Small intestine (tissue), 7 donors: ENCODE data around the gene OR10K2. TPM values are rescaled to one million over a fixed set of nuclear protein-coding genes. Genes with fewer than 3 reads are reported as not detected.
"Not testable (repeated sequence)": the region's sequence is repeated elsewhere in the genome, so short reads cannot be mapped to it uniquely, and the experiment has no call there.

ENCODE experiments used
- DNase-seq, 2 donors: peaks; one replicate each; pipeline versions ENCODE4 v3.0.0 to v3.0.0-alpha.2; 2013
- FAIRE-seq: peaks from 2 replicates; lab custom pipeline; 2012; peaks lifted over from hg19 to GRCh38; lab: Jason Lieb, UNC
- H3K27ac ChIP-seq, 3 donors: one replicate each; pipeline ENCODE4 v1.5.1; 2013; ENCODE audit warnings: low read length in 2 of 3, mild to moderate bottlenecking in 2 of 3, control low read depth in 1 of 3, inconsistent platforms in 1 of 3, low read depth in 1 of 3, moderate library complexity in 1 of 3
- H3K27me3 ChIP-seq, 3 donors: one replicate each; pipeline ENCODE4 v1.6.1; 2013; ENCODE audit warnings: low read length in 3 of 3, inconsistent platforms in 1 of 3; ENCODE audit not compliant: control insufficient read depth in 3 of 3, insufficient read depth in 3 of 3
- H3K36me3 ChIP-seq, 3 donors: one replicate each; pipeline ENCODE4 v1.6.1; 2013; ENCODE audit warnings: low read length in 3 of 3, inconsistent platforms in 1 of 3, low read depth in 1 of 3, mild to moderate bottlenecking in 1 of 3, moderate library complexity in 1 of 3; ENCODE audit not compliant: control insufficient read depth in 3 of 3, insufficient read depth in 2 of 3
- H3K4me1 ChIP-seq, 3 donors: one replicate each; pipeline ENCODE4 v1.6.1; 2013; ENCODE audit warnings: low read length in 2 of 3, inconsistent platforms in 1 of 3, low read depth in 1 of 3, mild to moderate bottlenecking in 1 of 3, moderate library complexity in 1 of 3; ENCODE audit not compliant: control insufficient read depth in 3 of 3, insufficient read depth in 2 of 3
- H3K4me3 ChIP-seq, 3 donors: one replicate each; pipeline ENCODE4 v1.5.1; 2013; ENCODE audit warnings: low read length in 3 of 3, control low read depth in 1 of 3, inconsistent platforms in 1 of 3, low read depth in 1 of 3, mild to moderate bottlenecking in 1 of 3, moderate library complexity in 1 of 3
- H3K9me3 ChIP-seq, 2 donors: one replicate each; pipeline ENCODE4 v1.6.1; 2013; ENCODE audit warnings: low read depth in 1 of 2, low read length in 1 of 2; ENCODE audit not compliant: control insufficient read depth in 2 of 2, insufficient read depth in 1 of 2
- WGBS, 3 donors: extraction: QIAGEN DNeasy Blood & Tissue Kit; methylation state at CpG; one replicate each; pipeline ENCODE4 v1.1.7; 2013; 5-methylcytosine and 5-hydroxymethylcytosine counted together
- polyA plus RNA-seq, 4 donors: library from polyadenylated mRNA; stranded (reverse) in 3 of 4; unstranded in 1 of 4; fragments of 200-250 nt in 3 of 4; fragments of 120-200 nt in 1 of 4; gene quantifications; one replicate each; pipeline versions ENCODE4 v1.2.1 to v1.2.3, GENCODE V29; 2013
- donor health status: healthy with polysubstance abuse.
- donor health status: control.
- donor health status: control.
- donor health status: Bipolar disorder and iron deficiency.
- donor health status: healthy.

OR10K2 gene
- polyA plus RNA-seq, 4 donors, result not detected

DNA sequence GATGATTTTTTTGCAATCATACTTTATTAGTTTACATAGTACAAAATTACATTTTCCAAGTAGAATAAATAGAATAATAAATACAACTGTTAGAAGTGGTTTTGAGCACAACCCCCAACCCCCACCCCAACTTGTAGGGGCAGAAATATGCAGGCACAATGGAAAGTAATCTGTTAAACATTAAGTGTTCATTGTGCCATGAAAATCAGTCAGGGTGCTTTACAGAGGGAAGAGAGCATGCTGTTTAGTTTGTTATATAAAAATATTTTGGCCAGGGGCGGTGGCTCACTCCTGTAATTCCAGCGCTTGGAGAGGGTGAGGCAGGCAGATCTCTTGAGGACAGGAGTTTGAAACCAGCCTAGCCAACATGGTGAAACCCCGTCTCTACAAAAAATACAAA lies 29.4 kb downstream of the OR10K2 start:
- WGBS, 3 donors, result 92% methylated on average over 3 of the region's 3 CpGs
- no peak overlapping the region for H3K27ac ChIP-seq
- FAIRE-seq (no peak), DNase-seq (no peak)
- no peaks in the 10 kb centered on the region for H3K9me3 ChIP-seq
- H3K4me1 ChIP-seq, result no peaks in the 10 kb centered on the region
- peaks cover 0 to 4% (median 0%) of the 10 kb centered on the region in 3 donors for H3K27me3 ChIP-seq
- H3K36me3 ChIP-seq, result no peaks in the 10 kb centered on the region
- no peak overlapping the region for H3K4me3 ChIP-seq

DNA sequence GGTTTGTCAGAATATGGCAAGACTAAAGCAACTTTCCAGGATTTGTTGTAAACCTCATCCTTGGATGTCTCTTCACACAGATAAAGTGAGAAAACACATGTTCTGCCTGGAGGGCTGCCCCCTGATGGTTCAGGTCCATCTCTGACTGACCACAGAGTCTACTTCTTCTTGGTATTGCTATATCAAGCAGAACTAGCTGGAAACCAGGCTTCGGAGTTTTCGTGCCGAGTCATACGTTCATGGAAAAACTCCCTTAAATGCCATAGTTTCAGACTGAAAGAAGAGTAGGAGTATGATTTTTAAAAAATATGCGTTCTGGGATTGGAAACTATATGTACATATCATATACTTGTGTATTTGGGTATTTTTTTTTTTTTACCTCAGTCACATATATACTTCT lies 32.6 kb downstream of the OR10K2 start:
- Histone ChIP-seq H3K36me3 (no peaks in the 10 kb centered on the region), H3K4me3 (no peak overlapping the region), H3K27me3 (peaks cover 0 to 4% (median 0%) of the 10 kb centered on the region in 3 donors), H3K27ac (no peak overlapping the region), H3K4me1 (no peaks in the 10 kb centered on the region), H3K9me3 (no peaks in the 10 kb centered on the region)
- DNase-seq (no peak), FAIRE-seq (no peak)
- WGBS, 3 donors, result 89 to 93% (median 89%) methylated on average over 5 of the region's 5 CpGs

DNA sequence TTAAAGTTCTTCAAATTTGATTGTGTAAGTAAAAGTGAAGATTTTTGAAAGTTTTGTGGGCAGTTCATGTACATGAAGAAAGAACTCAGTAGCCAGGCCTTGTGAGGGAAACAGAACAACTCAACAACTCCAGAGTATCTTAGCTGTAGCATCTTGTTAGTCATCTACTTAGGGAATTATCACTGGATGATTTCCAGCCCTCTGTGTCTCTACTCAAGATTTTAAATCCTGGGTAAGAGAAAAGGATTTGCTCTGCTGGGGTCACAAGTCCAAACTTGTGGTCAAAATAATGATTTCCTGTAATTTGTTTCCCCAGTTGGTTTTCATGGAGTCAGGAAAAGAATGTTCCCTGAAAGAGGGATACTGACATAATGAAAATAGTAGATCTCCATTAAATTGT lies 34.9 kb downstream of the OR10K2 start:
- FAIRE-seq (no peak), DNase-seq (no peak)
- Histone ChIP-seq H3K27me3 (peaks cover 0 to 4% (median 0%) of the 10 kb centered on the region in 3 donors), H3K9me3 (no peaks in the 10 kb centered on the region), H3K4me1 (no peaks in the 10 kb centered on the region), H3K4me3 (no peak overlapping the region), H3K36me3 (no peaks in the 10 kb centered on the region), H3K27ac (no peak overlapping the region)

DNA sequence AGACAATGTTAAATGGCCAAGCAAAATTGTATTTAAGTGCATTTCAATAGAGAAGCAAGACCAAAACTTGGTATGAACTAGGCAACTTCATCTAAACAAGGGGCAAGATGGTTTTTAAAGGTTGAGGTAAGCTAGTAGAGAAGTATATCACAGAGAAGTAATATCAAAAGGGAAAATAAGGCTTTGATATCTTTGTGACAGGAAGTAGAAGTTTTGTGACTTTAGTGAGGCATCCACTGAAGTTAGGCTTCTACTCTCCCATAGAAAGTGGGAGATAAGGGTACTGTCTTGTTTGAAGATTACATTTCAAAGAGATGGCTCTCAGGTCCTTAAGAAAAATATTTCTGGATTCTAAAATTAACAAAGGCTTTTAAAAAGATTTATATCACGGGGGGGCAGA lies 35.7 kb downstream of the OR10K2 start:
- no peak for DNase-seq
- H3K9me3 ChIP-seq, result no peaks in the 10 kb centered on the region
- no peak overlapping the region for H3K4me3 ChIP-seq
- FAIRE-seq, result no peak
- H3K36me3 ChIP-seq, result no peaks in the 10 kb centered on the region
- no peak overlapping the region for H3K27ac ChIP-seq
- 37 to 38% (median 37%) methylated on average over 1 of the region's 1 CpG for WGBS, 3 donors
- H3K27me3 ChIP-seq, result peaks cover 0 to 2% (median 0%) of the 10 kb centered on the region in 3 donors
- H3K4me1 ChIP-seq, result no peaks in the 10 kb centered on the region

DNA sequence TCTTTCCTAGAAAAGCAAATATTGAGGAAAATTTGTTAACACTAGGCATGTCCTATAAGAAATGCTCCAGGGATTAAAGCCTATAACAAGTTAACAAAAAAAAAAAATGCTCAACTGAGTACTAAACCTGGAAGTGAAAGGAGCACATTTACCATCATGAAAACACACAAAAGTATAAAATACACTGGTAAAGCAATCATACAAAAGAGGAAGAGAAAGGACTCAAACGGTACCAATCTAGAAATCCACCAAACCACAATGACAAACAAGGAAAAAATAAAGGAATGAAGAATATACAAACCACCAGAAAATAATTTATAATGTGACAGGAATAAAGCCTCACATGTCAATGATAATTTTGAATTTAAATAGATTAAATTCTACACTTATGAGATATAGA lies 51.2 kb downstream of the OR10K2 start:
- DNase-seq, result no peak
- WGBS, 3 donors, result 67 to 77% (median 74%) methylated on average over 1 of the region's 1 CpG
- H3K27me3 ChIP-seq, result peaks cover 0 to 4% (median 0%) of the 10 kb centered on the region in 3 donors

DNA sequence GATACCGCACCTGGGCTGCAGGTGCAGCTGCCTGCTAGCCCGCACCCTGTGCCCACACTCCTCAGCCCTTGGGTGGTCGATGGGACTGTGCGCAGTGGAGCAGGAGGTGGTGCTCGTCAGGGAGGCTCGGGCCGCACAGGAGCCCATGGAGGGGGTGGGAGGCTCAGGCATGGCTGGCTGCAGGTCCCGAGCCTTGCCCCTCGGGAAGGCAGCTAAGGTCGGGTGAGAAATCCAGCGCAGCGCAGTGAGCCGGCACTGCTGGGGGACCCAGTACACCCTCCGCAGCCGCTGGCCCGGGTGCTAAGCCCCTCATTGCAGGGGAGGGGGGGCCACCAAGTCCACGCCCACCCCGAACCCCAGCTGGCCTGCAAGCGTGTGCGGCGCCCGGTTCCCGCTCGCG lies 51.9 kb downstream of the OR10K2 start:
- not testable (repeated sequence) for H3K27ac ChIP-seq, H3K27me3 ChIP-seq, DNase-seq, H3K4me1 ChIP-seq, H3K4me3 ChIP-seq, FAIRE-seq, H3K36me3 ChIP-seq
- H3K9me3 ChIP-seq, result peaks cover 0 to 13% of the 10 kb centered on the region in 2 donors
- WGBS, 3 donors, result 93 to 95% (median 93%) methylated on average over 25 of the region's 25 CpGs

More for the DNA sequence above, 51.2 kb downstream of the OR10K2 start:
- no peak for FAIRE-seq
- H3K4me3 ChIP-seq, result no peak overlapping the region
- H3K36me3 ChIP-seq, result no peaks in the 10 kb centered on the region
- H3K4me1 ChIP-seq, result no peaks in the 10 kb centered on the region
- no peak overlapping the region for H3K27ac ChIP-seq
- peaks cover 0 to 13% of the 10 kb centered on the region in 2 donors for H3K9me3 ChIP-seq

DNA sequence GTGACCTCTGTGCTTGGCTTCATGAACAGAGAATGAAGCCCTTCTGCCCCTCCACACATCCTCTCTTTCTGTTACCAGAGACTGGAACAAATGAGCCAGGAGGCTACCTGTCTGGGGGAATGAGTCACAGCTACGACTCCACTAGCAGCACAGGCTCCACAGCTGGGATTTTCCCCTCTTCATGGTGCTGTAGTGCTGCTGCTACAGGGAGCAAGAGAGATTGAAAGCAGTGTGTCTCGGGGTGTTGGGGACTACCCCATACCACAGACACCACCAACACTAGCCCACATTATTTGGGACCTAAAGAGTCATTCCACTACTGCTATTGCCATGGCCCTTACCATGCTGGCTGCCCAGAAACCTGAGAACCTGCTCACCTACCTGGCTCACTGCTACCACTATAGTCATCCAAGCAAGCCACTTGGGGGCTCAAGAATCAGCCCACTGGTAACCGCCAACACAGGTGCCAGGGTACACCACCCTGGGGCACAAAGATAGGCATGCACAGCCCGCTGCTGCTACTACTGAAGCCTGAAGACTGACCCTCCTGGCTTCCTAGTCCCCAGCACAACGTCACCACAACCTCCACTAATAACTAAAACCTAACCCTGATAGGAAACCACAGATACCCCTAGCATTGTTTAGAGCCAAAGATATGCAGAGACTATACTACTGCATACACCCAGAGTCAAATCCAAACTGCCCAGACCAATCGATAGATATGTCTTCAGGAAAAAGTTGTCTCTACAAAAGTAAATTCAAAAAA lies 54.7 kb downstream of the OR10K2 start:
- Histone ChIP-seq H3K27ac (no peak overlapping the region), H3K27me3 (peaks cover 0 to 6% (median 0%) of the 10 kb centered on the region in 3 donors), H3K9me3 (peaks cover 0 to 13% of the 10 kb centered on the region in 2 donors), H3K36me3 (no peaks in the 10 kb centered on the region), H3K4me3 (no peak overlapping the region), H3K4me1 (no peaks in the 10 kb centered on the region)
- FAIRE-seq, result no peak
- DNase-seq, result no peak
- 54 to 67% (median 55%) methylated on average over 6 of the region's 6 CpGs for WGBS, 3 donors
